ENCODE data around the gene CDKAL1.

Gene CDKAL1

DNA sequence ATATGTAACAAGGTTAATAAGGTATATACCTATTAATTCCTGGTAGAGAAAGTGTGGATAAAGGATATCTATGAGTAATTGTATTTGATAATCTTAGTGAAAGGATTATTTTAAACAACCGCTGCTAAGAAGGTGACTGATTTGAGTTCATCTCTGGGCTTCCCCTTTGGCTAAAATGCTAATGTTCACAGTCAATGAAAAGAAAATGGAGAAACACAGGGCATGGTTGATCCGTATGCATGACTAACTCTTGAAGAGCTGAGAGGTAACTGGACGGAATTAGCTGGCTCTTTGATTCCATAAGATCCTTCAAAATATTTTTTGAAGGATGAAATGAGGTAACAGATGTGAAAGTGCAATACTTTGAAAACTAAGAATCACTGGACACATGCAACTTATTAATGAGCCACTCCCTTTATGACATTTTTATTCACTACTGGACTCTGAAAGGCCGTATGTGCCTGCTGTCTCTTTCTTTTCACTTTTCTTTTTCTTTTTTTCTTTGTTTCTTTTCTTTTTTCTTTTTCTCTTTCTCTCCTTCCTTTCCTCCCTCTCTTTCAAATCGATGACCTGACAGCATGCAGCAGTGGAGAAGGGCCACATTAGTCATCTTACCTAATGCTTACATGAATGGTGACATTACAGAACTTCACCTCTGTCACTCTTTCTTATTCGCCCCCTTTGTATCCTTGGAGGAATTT, 464.6 kb downstream of the CDKAL1 start:
- Histone ChIP-seq H3K4me1 (ENCODE audit: low read depth, poor library complexity, severe bottlenecking) (peaks cover 5% of the 10 kb centered on the region), H3K4me2 (no peak overlapping the region), H4K20me1 (ENCODE audit: insufficient read depth) (no peaks in the 10 kb centered on the region), H3K27me3 (ENCODE audit: insufficient read depth, low read depth) (no peaks in the 10 kb centered on the region), H3K79me2 (ENCODE audit: insufficient read depth, low read depth) (no peaks in the 10 kb centered on the region), H2AFZ (ENCODE audit: low read depth) (no peak overlapping the region), H3K4me3 (IDR thresholded peaks at IDR 0.05; ENCODE audit: insufficient read depth, low read depth, low read length) (no peak overlapping the region), H3K36me3 (ENCODE audit: insufficient read depth) (no peaks in the 10 kb centered on the region), H3K27ac (no peak overlapping the region), H3K9ac (no peak overlapping the region)
- TF ChIP-seq, protein P1, sequence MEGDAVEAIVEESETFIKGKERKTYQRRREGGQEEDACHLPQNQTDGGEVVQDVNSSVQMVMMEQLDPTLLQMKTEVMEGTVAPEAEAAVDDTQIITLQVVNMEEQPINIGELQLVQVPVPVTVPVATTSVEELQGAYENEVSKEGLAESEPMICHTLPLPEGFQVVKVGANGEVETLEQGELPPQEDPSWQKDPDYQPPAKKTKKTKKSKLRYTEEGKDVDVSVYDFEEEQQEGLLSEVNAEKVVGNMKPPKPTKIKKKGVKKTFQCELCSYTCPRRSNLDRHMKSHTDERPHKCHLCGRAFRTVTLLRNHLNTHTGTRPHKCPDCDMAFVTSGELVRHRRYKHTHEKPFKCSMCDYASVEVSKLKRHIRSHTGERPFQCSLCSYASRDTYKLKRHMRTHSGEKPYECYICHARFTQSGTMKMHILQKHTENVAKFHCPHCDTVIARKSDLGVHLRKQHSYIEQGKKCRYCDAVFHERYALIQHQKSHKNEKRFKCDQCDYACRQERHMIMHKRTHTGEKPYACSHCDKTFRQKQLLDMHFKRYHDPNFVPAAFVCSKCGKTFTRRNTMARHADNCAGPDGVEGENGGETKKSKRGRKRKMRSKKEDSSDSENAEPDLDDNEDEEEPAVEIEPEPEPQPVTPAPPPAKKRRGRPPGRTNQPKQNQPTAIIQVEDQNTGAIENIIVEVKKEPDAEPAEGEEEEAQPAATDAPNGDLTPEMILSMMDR (conservative IDR thresholded peaks at IDR 0.05; ENCODE audit: low read depth, low read length) = no peak

DNA sequence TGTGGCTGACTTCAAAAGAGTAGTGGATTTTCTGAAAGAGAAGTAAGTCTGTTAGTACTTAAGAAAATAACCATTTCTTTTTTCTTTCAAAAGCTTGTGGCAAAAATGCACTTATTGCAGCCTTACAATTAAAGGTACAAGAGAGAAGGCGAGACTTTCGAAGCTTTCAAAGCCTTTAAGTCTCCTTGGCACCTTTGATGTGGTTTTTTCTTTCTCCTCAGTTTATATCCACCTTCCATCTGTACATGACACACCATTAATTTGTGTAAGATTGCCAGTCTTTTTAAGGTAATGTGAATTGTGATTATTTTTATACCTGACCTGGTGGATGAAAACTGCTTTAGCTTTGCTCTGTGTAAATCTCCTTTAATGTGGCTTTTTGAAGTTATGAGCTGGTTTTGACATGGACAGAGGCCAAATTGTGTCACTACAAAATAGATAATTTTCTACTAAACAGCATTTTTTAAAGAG, 466.1 kb downstream of the CDKAL1 start:
- Histone ChIP-seq H3K9ac (no peak overlapping the region), H3K36me3 (ENCODE audit: insufficient read depth) (no peaks in the 10 kb centered on the region), H3K27ac (no peak overlapping the region), H4K20me1 (ENCODE audit: insufficient read depth) (no peaks in the 10 kb centered on the region), H3K79me2 (ENCODE audit: insufficient read depth, low read depth) (no peaks in the 10 kb centered on the region), H2AFZ (ENCODE audit: low read depth) (no peak overlapping the region), H3K4me3 (IDR thresholded peaks at IDR 0.05; ENCODE audit: insufficient read depth, low read depth, low read length) (no peak overlapping the region), H3K27me3 (ENCODE audit: insufficient read depth, low read depth) (no peaks in the 10 kb centered on the region), H3K4me2 (no peak overlapping the region), H3K4me1 (ENCODE audit: low read depth, poor library complexity, severe bottlenecking) (peaks cover 11% of the 10 kb centered on the region)
- TF ChIP-seq, protein P1 (conservative IDR thresholded peaks at IDR 0.05; ENCODE audit: low read depth, low read length) = no peak

DNA sequence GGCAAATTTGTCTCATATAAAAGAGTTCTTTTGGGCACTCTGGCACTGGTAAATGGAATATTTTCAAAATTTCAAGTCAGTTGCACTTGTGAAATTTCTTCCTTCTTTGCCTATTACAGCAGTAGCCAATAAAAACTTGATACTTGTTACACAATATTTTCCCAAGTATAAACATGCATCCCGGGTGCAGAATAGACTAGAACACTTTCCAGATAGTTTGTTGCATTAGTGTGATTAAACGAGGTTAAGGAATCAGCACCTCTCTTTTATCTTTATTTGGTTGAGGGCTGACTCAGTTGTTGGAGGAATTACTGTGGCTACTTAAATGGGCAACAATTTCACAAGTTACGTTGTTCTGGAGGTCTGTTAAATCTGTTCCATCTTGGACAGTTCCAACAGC, 467.5 kb downstream of the CDKAL1 start:
- no peak overlapping the region for H3K4me2 ChIP-seq
- no peak overlapping the region for H3K27ac ChIP-seq
- no peaks in the 10 kb centered on the region for H3K36me3 ChIP-seq (ENCODE audit: insufficient read depth)
- no peak overlapping the region for H3K4me3 ChIP-seq (IDR thresholded peaks at IDR 0.05; ENCODE audit: insufficient read depth, low read depth, low read length)
- no peaks in the 10 kb centered on the region for H4K20me1 ChIP-seq (ENCODE audit: insufficient read depth)
- peaks cover 11% of the 10 kb centered on the region for H3K4me1 ChIP-seq (ENCODE audit: low read depth, poor library complexity, severe bottlenecking)
- H2AFZ ChIP-seq (ENCODE audit: low read depth) = no peak overlapping the region
- H3K9ac ChIP-seq = no peak overlapping the region
- H3K27me3 ChIP-seq (ENCODE audit: insufficient read depth, low read depth) = no peaks in the 10 kb centered on the region
- no peaks in the 10 kb centered on the region for H3K79me2 ChIP-seq (ENCODE audit: insufficient read depth, low read depth)
- TF ChIP-seq, protein P1 (conservative IDR thresholded peaks at IDR 0.05; ENCODE audit: low read depth, low read length) = no peak

DNA sequence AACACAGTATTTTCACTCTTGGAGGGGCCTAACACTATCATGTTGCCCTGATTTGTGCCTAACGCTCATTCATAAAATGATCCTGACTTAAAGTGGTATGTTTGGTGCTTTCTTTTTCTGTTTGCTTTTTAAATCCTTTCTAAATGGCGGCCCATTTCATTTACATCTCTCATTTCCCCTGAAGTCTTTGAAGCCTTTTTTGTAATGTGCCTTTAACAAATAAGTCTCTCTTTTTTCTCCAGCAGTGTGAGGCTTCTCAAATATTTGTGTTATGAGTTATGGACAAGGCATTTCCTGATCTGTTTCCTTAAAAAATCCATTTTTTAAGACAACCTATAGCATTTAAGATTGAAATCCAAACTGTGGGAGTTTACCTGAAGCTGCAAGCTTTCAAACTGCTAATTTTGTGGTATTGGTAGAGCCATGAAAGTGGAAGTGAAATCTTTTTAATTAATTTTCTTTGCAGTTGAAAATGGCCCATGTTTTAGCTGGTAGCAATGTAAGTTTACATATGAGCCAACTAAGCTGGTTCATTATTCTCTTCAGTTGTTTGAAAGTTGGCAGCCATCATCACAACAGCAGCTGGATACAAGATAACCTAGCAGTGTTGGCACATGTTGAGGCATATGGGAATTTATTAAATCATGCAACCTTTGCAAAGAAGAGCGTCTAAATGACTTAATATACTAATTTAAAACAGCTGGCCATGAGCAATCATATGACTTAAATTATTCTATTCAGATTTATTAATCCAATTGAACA, 469.7 kb downstream of the CDKAL1 start:
- no peak overlapping the region for H3K9ac ChIP-seq
- no peaks in the 10 kb centered on the region for H3K27me3 ChIP-seq (ENCODE audit: insufficient read depth, low read depth)
- TF ChIP-seq, protein P1 (conservative IDR thresholded peaks at IDR 0.05; ENCODE audit: low read depth, low read length) = no peak
- H3K27ac ChIP-seq = no peak overlapping the region
- no peaks in the 10 kb centered on the region for H3K79me2 ChIP-seq (ENCODE audit: insufficient read depth, low read depth)
- peaks cover 11% of the 10 kb centered on the region for H3K4me1 ChIP-seq (ENCODE audit: low read depth, poor library complexity, severe bottlenecking)
- no peaks in the 10 kb centered on the region for H4K20me1 ChIP-seq (ENCODE audit: insufficient read depth)
- no peak overlapping the region for H3K4me3 ChIP-seq (IDR thresholded peaks at IDR 0.05; ENCODE audit: insufficient read depth, low read depth, low read length)
- no peak overlapping the region for H2AFZ ChIP-seq (ENCODE audit: low read depth)
- H3K36me3 ChIP-seq (ENCODE audit: insufficient read depth) = no peaks in the 10 kb centered on the region
- H3K4me2 ChIP-seq = no peak overlapping the region
